Measurements from ENCODE around the gene NPFFR1.

DNA sequence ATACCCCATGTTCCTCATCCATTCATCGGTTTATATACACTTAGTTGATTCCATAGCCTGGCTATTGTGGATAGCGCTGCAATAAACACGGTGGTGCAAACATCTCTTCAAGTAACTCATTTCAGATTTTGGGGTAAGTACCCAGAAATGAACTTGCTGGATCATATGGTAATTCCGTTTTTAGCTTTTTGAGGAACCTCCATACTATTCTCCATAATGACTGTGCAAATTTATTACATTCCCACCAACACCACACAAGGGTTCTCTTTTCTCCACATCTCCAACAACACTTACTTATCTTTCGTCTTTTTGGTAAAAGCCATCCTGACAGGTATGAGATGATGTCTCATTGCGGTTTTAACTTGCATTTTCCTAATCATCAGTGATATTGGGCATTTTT, 3.7 kb downstream of the NPFFR1 start:
- TF ChIP-seq GATA2 (IDR thresholded peaks at IDR 0.05; ENCODE audit: low read depth, low read length): no peak
- no peak for TF ChIP-seq GATA3 (IDR thresholded peaks at IDR 0.05; ENCODE audit: low read depth, low read length)
